ENCODE measurements around the gene PLXNB1. TPM values are rescaled to one million over a fixed set of nuclear protein-coding genes. Genes with fewer than 3 reads are reported as not detected.

The PLXNB1 gene
- total and polyA plus RNA-seq, 2 of the 13 experiments (the other 11 are each of a cell fraction or from before 2014, with no cell fraction given), result 86.0 to 143 TPM

DNA sequence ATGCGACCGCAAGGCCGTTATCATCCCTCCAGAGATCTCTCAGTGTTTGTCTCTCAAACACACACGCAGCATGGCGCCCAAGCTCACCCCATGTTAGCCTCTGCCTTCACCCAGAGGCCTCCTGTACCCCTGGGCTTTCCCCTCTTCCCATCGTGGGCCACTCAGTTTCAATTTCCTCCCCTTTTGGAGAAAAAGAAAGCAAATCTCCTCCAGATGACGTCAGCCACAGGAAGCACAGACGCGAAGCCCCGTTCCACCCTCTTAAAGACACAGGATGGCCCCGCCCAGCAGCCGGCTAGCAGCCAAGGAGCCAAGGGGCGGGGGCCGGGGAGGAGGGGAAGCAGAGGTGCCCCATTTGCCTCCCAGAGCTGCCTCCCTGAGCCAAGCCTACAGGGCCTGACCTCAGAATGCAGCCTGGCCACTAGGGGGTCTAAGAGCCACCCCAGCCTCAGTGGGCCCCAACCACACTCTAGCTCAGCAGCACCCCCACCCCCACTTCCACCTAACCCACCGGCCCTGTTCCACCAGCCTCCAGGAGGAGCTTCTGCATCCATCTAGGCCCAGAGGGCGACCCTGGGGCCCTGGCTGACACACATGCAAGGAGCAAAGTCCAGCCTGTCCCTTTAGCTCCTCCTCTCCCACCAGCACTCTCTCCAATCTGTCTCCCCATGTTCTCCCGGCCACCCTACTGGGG lies 43.2 kb upstream of the PLXNB1 start (continued):
- TF ChIP-seq, protein P1, sequence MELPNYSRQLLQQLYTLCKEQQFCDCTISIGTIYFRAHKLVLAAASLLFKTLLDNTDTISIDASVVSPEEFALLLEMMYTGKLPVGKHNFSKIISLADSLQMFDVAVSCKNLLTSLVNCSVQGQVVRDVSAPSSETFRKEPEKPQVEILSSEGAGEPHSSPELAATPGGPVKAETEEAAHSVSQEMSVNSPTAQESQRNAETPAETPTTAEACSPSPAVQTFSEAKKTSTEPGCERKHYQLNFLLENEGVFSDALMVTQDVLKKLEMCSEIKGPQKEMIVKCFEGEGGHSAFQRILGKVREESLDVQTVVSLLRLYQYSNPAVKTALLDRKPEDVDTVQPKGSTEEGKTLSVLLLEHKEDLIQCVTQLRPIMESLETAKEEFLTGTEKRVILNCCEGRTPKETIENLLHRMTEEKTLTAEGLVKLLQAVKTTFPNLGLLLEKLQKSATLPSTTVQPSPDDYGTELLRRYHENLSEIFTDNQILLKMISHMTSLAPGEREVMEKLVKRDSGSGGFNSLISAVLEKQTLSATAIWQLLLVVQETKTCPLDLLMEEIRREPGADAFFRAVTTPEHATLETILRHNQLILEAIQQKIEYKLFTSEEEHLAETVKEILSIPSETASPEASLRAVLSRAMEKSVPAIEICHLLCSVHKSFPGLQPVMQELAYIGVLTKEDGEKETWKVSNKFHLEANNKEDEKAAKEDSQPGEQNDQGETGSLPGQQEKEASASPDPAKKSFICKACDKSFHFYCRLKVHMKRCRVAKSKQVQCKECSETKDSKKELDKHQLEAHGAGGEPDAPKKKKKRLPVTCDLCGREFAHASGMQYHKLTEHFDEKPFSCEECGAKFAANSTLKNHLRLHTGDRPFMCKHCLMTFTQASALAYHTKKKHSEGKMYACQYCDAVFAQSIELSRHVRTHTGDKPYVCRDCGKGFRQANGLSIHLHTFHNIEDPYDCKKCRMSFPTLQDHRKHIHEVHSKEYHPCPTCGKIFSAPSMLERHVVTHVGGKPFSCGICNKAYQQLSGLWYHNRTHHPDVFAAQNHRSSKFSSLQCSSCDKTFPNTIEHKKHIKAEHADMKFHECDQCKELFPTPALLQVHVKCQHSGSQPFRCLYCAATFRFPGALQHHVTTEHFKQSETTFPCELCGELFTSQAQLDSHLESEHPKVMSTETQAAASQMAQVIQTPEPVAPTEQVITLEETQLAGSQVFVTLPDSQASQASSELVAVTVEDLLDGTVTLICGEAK (IDR thresholded peaks at IDR 0.05), result no peak
- TF ChIP-seq, protein P1 (CRISPR knock-in tag; IDR thresholded peaks at IDR 0.05), result peak; percentile 68
- TF ChIP-seq SAP130 (CRISPR knock-in tag; IDR thresholded peaks at IDR 0.05; ENCODE audit: low read depth) (peak; percentile 74), ZNF274 (CRISPR knock-in tag; IDR thresholded peaks at IDR 0.05) (peak; percentile 81), RBM22 (optimal IDR thresholded peaks at IDR 0.05; ENCODE audit: low read length) (peak; percentile 22)
- TF ChIP-seq, protein P2, sequence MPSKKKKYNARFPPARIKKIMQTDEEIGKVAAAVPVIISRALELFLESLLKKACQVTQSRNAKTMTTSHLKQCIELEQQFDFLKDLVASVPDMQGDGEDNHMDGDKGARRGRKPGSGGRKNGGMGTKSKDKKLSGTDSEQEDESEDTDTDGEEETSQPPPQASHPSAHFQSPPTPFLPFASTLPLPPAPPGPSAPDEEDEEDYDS (CRISPR knock-in tag; IDR thresholded peaks at IDR 0.05), result peak; percentile 85
- TF ChIP-seq, protein P3, sequence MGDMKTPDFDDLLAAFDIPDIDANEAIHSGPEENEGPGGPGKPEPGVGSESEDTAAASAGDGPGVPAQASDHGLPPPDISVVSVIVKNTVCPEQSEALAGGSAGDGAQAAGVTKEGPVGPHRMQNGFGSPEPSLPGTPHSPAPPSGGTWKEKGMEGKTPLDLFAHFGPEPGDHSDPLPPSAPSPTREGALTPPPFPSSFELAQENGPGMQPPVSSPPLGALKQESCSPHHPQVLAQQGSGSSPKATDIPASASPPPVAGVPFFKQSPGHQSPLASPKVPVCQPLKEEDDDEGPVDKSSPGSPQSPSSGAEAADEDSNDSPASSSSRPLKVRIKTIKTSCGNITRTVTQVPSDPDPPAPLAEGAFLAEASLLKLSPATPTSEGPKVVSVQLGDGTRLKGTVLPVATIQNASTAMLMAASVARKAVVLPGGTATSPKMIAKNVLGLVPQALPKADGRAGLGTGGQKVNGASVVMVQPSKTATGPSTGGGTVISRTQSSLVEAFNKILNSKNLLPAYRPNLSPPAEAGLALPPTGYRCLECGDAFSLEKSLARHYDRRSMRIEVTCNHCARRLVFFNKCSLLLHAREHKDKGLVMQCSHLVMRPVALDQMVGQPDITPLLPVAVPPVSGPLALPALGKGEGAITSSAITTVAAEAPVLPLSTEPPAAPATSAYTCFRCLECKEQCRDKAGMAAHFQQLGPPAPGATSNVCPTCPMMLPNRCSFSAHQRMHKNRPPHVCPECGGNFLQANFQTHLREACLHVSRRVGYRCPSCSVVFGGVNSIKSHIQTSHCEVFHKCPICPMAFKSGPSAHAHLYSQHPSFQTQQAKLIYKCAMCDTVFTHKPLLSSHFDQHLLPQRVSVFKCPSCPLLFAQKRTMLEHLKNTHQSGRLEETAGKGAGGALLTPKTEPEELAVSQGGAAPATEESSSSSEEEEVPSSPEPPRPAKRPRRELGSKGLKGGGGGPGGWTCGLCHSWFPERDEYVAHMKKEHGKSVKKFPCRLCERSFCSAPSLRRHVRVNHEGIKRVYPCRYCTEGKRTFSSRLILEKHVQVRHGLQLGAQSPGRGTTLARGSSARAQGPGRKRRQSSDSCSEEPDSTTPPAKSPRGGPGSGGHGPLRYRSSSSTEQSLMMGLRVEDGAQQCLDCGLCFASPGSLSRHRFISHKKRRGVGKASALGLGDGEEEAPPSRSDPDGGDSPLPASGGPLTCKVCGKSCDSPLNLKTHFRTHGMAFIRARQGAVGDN (CRISPR knock-in tag; IDR thresholded peaks at IDR 0.05), result peak; percentile 96
- TF ChIP-seq, protein P4, sequence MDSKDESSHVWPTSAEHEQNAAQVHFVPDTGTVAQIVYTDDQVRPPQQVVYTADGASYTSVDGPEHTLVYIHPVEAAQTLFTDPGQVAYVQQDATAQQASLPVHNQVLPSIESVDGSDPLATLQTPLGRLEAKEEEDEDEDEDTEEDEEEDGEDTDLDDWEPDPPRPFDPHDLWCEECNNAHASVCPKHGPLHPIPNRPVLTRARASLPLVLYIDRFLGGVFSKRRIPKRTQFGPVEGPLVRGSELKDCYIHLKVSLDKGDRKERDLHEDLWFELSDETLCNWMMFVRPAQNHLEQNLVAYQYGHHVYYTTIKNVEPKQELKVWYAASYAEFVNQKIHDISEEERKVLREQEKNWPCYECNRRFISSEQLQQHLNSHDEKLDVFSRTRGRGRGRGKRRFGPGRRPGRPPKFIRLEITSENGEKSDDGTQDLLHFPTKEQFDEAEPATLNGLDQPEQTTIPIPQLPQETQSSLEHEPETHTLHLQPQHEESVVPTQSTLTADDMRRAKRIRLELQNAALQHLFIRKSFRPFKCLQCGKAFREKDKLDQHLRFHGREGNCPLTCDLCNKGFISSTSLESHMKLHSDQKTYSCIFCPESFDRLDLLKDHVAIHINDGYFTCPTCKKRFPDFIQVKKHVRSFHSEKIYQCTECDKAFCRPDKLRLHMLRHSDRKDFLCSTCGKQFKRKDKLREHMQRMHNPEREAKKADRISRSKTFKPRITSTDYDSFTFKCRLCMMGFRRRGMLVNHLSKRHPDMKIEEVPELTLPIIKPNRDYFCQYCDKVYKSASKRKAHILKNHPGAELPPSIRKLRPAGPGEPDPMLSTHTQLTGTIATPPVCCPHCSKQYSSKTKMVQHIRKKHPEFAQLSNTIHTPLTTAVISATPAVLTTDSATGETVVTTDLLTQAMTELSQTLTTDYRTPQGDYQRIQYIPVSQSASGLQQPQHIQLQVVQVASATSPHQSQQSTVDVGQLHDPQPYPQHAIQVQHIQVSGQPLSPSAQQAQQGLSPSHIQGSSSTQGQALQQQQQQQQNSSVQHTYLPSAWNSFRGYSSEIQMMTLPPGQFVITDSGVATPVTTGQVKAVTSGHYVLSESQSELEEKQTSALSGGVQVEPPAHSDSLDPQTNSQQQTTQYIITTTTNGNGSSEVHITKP (CRISPR knock-in tag; IDR thresholded peaks at IDR 0.05; ENCODE audit: low read depth), result peak; percentile 82; the same call in 1 of the 2 replicates

Data from HepG2 (cell line).